Measurements from ENCODE around the gene MFN1.
"Not testable (repeated sequence)": the region's sequence is repeated elsewhere in the genome, so short reads cannot be mapped to it uniquely, and the experiment has no call there.

The MFN1 gene

DNA sequence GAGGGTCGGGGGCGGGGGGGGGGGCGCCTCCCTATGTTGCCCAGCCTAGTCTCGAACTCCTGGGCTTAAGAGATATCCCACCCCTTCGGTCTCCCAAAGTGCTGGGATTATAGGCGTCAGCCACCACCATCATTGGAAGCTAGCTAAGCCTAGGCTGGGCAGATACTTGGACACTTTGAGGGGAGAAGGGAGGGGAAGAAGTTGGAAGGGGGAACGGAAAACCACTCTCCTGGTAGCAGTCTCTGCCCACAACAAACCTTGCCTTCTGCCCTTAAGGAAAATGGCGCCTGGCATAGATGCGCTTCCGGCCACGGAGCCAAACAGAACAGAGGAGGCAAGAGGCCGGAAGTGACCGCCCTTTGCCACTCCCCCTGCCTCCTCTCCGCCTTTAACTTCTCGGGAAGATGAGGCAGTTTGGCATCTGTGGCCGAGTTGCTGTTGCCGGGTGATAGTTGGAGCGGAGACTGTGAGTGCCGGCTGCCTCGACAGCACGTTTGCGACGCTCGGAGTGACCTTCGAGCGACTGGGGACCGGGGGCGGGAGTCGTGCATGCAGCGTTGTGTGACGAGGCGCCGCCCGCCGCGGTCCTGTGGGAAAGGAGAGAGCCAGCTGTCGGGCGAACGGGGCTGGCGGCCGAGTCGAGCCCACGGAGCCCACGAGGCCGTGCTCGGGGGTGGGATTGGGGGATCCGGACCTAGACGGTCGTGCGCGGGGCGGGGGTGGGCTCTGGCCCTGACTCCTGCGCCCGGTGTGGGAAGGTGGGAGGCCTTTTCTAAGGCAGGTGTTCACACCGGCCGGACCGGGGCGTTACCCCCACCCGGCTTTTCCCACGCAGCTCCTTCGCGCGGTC, at the start of gene MFN1:
MFN1 (plus strand) TSS at position 365 of the 850 bp plus-strand sequence. CDS start 1,143 bp downstream, outside the sequence.
- DNase-seq: peak; percentile 84

DNA sequence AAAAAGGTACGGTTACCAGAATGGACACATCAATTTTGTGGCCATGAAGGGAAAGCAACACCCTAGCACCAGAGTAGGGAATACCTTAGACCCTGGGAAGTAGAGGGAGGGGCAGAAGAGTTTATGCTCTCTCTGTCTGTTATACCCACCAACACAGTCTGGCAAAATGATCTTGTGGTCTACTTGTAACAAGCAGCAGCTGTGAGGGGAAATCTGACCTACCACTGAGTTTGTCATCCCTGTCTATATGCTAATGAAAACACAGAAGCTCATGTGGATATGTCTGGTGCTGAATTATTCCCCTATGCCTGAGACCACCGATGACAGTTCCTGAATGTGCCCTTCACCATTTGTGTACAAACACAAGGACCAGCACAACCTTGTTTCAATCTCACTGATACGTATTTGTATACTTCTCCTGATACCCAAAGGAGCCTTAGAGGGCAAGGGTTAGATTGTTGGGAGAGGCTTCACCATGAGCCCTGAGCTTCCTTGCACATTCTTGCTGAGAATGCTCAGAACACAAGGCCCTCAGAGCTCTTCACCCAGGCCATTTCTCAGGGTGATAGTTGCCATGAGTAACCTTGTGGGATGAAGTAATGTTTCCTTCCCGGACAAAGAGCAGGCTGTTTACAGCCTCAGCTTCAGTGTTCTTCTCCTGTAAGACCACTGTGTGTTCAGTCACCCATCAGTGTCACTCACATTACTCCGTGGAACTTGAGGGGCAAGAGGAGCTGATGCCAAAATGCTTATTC, 49.4 kb upstream of the MFN1 start:
- DNase-seq: no peak

DNA sequence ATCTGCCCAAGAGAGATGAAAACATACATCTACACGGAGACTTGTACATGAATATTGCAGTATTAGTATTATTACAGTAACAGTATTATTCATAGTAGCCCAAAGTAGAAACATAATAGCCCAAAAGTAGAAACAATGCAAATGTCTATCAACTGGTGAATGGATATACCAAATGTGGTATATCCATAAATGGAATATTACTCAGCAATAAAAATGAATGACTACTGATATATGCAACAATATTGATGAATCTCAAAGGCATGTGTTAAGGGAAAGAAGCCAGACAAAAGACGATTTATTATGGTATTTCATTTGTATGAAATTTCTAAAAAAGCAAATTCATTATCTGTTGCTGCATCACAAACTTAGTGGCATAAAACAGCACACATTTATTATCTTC, 48.2 kb upstream of the MFN1 start:
- DNase-seq: no peak

DNA sequence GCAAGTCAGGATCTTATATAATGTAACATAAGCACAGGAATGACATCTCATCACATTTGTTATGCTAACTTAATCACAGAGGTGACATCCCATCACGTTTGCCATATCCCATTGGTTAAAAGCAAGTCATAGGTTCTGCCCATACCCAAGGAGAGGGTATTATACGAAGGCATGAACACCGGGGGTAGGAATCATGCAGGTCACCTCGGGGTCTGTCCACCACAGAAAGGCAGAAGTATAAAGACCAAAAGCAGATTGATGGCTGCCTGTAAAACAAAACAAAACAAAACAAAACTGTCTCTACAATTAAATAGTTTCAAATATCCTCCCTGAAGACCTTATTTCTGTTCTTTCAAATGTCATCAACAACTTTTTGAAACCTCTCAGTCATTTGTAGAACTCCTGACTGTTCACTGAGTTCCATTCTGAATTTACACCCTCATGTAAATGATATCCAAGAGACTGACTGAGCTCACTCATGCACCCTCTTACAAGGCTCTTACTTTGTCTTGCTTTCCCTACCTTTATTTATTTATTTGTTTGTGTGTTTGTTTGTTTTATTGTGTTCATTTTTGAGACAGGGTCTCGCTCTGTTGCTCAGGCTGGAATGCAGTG, 47.4 kb upstream of the MFN1 start:
- no peak for DNase-seq

DNA sequence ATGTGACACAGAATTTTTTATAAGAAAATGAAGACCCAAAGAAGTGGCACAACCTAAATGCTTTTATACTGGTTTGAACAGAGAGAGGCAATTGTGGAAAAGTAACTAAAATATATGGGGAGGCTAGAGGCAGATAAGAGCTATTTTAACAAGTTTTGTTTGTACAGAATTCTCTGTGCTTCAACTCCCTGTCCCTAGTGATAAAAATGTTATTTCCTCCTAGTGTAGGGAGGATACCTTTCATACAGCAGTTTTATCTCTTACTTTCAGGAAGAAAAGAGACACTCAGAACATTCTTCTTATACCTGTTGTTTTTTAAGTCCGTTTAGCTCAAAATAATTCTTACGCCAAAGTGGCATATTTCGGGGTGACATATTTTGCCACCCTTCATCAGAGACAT, 45.9 kb upstream of the MFN1 start:
- DNase-seq: no peak

DNA sequence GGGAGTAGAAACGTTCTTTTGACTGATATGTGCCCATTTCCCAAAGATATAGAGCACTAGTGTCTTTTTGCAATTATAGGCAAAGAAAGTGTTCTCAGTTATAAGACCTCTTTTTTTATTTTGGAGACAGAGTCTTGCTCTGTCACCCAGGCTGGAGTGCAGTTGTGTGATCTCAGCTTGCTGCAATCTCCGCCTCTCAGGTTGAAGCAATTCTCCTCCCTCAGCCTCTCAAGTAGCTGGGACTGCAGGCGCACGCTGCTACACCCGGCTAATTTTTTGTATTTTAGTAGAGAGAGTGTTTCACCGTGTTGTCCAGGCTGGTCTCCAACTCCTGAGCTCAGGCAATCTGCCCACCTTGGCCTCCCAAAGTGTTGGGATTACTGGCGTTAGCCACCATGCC, 45.4 kb upstream of the MFN1 start:
- DNase-seq: no peak

DNA sequence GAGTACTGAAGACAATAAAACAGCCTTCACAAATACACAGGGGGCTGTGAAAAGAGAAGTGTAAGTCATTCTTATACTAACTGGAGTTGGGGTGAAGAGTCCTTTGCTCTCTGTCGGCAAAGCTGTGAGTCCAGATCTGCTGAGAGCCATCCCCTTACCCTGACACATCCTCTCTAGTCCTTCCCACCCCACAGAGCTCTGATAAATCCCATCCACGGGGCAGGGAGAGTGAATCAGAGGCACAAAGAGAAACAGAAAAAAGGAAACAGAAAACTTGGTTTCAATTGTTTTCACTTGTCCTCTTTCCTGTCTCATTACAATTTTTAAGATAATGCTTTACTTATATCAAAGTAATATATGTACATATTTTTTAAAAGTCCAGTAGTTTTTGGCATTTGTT, 42.9 kb upstream of the MFN1 start:
- DNase-seq: no peak

DNA sequence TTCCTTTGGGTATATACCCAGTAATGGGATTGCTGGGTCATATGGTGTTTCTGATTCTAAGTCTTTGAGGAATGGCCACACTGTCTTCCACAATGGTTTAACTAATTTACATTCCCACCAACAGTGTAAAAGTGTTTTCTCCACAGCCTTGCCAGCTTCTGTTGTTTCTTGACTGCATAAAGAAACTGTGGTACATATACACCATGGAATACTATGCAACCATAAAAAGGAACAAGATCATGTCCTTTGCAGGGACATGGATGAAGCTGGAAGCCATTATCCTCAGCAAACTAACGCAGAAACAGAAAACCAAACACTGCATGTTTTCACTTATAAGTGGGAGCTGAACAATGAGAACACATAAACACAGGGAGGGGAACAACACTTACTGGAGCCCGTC, 40.1 kb upstream of the MFN1 start:
- DNase-seq: not testable (repeated sequence)

DNA sequence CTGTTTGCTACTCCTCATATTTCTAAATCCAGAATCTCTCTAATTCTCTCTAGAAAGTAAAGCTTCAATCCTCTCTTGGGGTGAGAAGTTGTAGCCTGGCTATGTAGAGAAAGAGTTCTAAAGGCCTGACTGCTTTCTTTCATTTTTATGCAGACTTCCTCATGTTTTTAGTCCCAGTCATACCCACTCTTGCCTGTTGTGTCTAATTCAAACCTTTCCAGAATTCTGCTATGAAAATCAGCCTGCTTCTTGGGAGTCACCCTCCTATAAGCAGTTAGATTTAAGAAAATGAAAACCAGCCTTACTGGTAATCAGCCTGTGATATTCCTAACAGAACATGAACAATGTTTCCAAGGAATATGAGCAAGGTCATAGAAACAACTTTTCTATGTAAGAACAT, 39.5 kb upstream of the MFN1 start:
- DNase-seq: no peak

DNA sequence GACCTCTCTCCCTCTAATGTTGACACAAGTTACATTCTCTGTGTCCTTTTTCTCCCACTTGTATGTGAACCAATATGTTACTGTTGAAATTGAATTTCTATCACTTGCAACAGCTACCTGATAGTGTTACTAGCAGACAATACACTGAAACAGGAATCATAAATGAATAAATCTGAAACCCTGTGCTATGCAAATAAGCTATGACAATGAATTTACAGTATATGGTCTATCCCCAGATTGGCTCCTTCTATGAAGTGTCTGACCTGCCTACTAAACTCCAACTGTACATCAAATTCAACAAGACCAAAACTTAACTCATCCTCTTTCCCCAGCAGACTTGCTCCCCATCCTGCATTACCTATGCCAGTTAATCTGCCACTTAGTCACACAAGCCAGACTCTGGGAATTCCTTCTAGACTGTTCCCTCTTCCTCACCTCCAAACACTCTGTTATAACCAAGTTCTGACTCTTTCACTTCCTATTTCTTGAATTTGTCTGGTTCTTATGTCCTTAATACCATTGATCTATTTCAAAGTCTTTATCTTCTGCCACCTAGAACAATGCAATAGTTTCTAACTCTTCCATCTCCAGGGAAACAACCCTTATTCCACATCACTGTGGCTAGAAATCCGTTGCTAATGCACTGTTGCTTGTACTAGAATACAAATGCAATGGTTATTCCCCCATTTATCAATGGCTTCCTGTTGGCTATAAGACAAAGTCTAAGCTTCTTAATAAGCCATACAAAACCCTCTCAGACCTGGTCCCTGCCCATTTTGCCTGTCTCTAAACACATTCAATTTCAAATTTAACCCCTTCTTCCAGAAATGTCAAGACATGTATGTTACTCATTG, 38.1 kb upstream of the MFN1 start:
- DNase-seq: no peak

DNA sequence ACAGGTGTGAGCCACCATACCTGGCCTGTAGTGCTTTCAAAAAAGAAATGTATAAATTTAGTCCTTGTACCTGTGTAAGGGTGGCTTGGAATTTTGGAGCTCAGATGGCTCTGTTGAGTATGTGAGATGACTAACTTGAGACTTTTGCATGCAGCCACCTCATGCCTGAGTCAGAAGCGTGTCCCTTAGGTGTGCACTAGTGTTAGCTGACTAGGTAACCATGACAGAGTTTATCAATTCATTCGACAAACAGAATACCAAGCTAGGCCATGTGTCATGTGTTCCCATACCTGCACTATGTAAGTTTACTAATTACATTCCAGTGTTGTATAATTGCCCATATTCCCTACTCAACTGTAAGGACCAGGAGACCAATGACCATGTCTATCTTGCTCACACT, 28.6 kb upstream of the MFN1 start:
- no peak for DNase-seq

DNA sequence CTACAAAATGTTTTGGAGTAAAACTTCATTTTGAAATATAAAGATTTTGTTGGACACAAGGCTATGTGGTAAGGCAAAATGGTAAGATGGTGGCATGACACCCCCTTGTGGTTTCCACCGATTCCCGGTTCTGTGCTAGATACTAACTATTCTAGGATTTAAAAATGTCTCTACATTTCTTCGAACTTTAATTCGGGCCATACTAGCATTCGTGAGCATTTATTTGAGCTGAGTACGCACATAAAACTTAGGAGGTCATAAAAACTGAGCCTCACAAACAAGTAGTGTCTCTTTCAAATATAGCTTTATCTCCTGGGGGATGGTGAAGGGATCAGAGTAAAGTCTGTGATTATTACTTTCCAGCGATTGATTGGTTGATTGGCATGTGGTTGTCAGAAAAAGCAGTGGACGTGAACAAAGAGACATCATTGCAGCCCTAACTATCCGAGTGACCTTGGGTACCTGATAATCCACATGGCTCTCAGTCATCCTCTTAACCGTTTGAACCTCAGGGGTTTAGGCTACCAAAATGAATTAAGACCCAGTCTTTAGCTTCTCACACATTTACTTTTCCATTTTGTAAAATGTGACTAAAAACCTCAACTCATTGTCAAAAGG, 25.7 kb upstream of the MFN1 start:
- no peak for DNase-seq

DNA sequence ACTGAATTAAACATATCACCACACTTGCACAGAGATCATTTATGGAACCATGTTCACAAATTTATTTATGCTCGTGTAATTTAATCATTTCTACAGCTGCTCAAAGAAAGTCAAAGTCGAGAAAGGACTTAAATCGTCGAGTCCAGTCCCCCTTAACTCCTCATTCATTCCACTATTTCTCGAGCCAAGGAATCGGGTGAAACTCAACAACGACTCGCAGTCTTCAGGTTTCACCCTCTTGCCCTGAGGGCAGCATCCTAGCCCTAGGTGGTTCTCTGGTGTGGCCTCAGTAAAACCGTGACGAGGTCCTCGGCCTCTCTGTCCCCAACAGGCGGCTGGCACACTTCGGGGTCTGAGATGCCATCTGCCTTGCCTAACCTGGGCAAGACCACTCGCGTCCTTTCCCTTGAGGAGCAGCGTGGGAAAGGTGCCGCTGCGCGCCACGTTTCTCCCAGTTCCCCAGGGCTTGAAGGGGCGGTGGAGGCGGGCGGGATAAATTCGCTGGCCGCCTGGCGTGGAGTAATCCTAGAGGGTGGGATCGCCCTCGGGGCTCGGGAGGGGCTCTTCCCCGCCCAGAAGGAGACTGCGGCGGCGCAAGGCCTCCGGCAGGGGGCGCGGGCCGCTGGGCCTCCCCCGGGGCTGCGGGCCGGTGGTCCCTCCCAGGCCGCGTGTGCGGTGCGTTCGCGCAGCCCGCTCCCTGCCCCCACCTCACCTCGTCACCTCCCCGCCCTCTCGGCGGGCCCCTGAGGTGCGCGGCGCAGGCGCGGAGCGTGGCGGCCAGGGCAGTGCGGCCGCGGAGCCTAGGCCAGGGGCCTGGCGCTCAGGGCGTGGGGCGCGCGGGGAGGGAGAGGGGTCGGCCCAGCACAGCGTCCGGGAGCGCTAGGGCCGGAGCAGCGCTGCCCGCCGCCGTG, 25.0 kb upstream of the MFN1 start, which contains the start of gene ZNF639:
ZNF639 (plus strand) TSS at position 746 of the 911 bp plus-strand sequence. CDS start 5,263 bp downstream, outside the sequence.
- DNase-seq: peak; percentile 80

DNA sequence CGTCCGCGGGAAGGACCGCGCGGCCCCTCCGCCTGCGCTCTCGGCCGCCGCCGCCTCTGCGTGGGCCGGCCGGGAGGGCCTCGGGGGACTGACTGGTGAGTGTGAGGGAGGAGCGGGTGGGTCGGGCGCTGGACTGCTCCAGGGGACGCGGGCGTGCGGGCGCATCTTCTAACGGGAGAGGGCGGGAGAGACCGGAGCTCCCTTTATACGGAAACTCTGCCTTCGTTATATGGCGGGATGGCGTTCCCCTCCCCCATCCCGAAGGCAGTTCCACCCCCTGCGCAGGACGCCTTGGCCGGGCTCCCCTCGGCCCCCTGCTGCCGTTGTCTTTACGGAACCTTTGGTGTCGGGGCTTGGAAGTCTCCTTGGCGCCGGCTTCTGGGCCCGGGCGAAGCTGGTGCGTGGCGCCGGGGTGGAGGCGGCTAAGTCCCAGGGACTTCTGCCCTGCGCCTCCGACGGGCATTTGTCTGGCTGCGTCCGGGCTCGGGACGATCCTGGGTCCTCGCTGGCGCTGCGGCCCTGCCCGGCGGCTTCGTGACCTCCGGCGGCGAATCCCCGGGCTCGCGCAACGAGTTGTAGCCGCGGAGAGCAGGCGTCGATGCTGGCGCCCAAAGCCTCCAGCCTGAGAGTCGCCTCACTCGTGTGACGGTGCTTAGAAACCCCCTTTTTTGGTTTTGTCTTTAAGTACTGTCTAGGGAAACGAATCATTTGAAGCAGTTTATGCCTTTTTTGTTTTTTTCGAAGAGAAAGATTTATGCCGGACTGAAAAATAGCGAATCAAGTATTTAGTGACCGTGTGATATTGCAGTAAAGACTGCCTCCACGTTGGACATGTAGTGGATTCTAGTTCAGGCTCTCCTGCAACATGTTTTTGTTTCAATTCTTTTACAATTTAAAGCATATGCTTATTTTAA, 24.1 kb upstream of the MFN1 start:
- DNase-seq: peak; percentile 68

DNA sequence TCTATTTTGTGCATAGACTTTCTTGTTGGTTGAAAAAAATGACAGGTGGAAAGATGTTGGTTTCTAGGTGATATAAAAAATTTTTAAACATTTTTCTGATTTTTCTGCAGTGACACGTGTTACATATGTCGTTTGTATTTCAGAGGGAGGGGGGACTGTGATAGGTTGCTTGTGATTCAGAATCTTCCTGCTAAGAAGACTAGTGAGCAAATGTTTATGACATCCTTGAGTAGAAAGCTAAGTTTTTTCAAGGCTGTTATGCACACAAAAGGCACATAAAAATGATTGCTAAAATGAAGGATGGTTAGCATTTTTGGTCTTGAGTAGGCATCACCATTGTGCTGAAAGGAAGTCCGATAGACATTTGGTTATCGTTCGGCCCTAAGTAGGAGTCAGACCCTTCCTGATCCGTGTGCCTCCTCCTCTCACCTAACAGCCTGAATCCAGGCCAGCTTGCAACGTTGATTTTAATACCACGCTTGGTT, 23.2 kb upstream of the MFN1 start:
- DNase-seq: no peak

DNA sequence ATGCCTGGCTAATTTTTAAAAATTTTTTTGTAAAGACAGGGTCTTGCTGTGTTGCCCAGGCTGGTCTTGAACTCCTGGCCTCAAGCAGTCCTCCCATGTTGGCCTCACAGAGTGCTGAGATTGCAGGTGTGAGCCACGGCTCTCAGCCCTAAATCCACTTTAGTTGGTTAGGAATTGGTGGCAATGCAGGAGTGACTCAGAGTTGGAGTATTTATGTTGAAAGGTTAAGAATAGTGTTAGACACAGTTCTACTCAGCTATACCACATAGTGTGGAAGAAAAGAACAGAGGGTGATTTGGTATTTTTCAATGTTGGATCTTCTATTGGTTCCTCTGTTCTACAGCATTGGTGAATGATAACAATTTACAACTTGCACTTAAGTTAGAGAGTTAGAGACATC, 17.1 kb upstream of the MFN1 start:
- no peak for DNase-seq

DNA sequence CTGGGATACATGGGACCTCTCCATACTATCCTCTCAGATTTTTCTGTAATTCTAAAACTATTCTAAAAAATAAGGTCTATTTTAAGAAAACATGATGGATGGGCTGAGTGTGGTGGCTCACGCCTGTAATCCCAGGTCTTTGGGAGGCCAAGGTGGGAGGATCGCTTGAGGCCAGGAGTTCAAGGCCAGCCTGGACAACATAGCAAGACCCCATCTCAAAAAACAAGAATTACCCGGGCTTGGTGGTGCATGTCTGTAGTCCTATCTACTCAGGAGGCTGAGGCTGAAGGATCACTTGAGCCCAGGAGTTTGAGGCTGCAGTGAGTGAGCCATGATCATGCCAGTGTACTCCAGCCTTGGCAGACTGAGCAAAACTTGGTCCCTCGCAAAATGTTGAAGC, 15.3 kb upstream of the MFN1 start:
- no peak for DNase-seq

DNA sequence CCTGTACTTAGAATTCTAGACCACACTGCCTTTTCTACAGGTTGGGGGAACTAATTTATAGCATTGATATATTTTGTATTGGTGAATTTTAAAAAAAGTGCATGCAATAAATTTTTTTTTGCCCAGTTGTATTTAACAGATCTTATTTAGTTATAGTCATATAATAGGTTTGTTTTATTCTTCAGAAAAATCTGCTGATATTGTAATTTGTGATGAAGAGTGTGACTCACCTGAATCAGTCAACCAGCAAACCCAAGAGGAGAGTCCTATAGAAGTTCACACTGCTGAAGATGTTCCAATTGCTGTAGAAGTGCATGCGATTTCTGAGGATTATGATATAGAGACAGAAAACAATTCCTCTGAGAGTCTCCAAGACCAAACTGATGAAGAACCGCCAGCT, 14.4 kb upstream of the MFN1 start:
- DNase-seq: no peak

DNA sequence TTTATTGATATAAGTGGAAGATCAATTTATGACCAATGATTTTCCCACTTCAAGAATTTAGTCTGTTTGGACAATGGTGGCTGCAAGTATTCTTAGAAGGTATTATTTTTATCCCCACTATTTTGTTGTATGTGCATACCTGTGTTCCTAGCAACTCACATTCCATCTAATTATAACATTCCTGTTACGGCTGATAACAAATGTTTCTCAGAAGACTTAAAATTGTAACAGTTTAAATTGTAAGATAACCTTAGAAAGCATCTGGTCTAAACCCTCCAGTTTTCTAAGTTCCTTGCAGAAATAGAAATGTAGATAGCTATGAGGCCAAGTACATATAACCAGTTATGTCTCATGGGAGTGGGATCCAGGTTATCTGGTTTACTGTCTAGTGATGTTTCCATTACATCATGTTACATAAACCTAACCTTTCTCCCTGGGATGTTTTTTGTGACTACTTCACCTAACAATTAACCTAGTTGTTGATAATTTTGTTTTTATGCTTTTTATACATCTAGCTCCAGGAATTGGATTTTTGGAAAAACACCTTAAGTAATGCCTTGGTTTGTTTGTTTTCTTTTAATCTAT, 11.1 kb upstream of the MFN1 start:
- no peak for DNase-seq
